ENCODE measurements around the gene NMT2.

The NMT2 gene

GRCh38 chr10:15196021-15196834 lies 27.7 kb upstream of the NMT2 start:
- no peak for TF ChIP-seq CTCF (IDR thresholded peaks at IDR 0.05; ENCODE audit: insufficient read depth, missing control alignments)
- DNase-seq (ENCODE audit: insufficient read length, low spot score) (no peak), FAIRE-seq (no peak)

- DNase-seq (ENCODE audit: insufficient read length, low spot score) (no peak), FAIRE-seq (no peak)
- no peak for TF ChIP-seq CTCF (IDR thresholded peaks at IDR 0.05; ENCODE audit: insufficient read depth, missing control alignments)
Observed at GRCh38 chr10:15189133-15189885, 20.8 kb upstream of the NMT2 start.

DNA sequence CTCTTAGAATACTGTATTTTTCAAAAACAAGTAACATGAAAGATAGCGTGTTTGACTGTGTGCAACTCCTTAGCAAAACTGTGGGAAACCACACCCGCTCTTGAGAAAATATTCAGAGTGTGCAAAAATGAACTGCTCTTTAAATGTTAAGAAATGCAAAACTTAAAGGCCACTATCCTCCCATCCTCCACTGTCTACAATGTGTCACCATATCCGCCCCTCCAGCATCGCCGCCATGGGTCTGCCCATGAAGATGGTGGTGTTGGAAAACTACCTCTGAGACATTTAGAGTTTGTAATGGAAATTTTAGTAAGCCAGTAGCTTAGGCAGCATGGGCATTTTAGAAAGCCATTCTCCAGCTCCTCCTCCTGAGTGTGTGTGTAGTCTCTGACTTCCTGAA lies 20.1 kb upstream of the NMT2 start:
- FAIRE-seq = no peak

DNA sequence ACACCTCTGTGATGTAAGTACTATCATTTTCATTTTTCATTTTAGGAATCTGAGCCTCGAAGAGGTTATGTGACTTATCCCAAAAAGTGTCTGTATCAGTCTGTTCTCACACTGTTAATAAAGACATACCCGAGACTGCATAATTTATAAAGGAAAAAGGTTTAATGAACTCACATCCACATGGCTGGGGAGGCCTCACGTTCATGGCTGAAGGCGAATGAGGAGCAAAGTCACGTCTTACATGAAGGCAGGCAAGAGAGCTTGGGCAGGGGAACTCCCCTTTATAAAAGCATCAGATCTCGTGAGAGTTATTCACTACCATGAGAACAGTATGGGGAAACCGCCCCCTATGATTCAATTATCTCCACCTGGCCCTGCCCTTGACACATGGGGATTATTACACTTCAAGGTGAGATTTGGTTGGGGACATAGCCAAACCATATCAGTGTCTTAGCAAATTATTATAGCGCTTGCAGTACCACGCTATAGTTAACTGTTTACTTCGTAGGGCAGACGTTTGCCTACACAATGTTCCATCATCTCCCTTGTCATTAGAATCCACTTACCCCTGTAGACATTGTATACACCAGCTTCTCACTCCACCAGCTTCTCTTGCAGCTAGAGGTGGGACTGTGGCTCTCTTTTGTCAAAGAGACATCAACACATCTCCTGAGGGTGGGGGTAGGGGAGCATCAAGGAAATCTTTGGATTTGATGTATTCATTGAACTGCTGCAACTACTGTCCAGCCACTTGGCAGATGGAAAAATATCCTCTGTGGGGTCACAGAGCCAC lies 15.4 kb upstream of the NMT2 start:
- no peak for DNase-seq (ENCODE audit: insufficient read length, low spot score)
- TF ChIP-seq CTCF (IDR thresholded peaks at IDR 0.05; ENCODE audit: insufficient read depth, missing control alignments) = no peak
- no peak for FAIRE-seq

More for the DNA sequence above, 20.1 kb upstream of the NMT2 start:
- TF ChIP-seq CTCF (IDR thresholded peaks at IDR 0.05; ENCODE audit: insufficient read depth, missing control alignments) = no peak
- no peak for DNase-seq (ENCODE audit: insufficient read length, low spot score)

- FAIRE-seq (no peak), DNase-seq (ENCODE audit: insufficient read length, low spot score) (no peak)
- no peak for TF ChIP-seq CTCF (IDR thresholded peaks at IDR 0.05; ENCODE audit: insufficient read depth, missing control alignments)
Observed at GRCh38 chr10:15182540-15183207, 14.2 kb upstream of the NMT2 start.

DNA sequence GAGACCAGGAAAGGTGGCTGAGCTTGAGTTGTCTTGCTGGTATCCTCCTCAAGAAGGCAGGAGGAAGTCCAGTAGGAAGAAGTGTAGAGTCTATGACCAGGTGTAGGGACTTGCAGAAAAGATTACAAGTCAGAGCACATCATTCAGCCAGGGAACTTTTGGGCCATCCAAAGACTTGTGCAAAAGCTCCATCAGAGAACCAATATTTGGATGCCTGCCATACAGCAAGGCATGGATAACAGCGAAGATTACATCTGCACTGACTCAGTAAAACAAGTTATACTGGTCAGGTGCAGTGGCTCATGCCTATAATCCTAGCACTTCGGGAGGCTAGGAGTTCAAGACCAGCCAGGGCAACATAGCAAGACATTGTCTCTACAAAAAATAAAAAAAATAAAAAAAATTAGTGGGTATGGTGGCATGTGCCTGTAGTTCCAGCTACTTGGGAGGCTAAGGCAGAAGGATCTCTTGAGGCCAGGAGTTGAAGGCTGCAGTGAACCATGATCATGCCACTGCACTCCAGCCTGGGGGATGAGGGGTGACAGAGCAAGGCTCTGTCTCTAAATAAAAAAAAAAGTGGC lies 13.2 kb upstream of the NMT2 start:
- no peak for FAIRE-seq
- DNase-seq (ENCODE audit: insufficient read length, low spot score) = no peak
- TF ChIP-seq CTCF (IDR thresholded peaks at IDR 0.05; ENCODE audit: insufficient read depth, missing control alignments) = no peak

Measured in D721Med (cell line).